ENCODE measurements around the gene RHEB.

- no peak for TF ChIP-seq CTCF (IDR thresholded peaks at IDR 0.05; ENCODE audit: low read depth, low read length)
- TF ChIP-seq POLR2A (IDR thresholded peaks at IDR 0.05; ENCODE audit: extremely low read depth, insufficient read length), result no peak
- TF ChIP-seq MAX (IDR thresholded peaks at IDR 0.05; ENCODE audit: low read depth, low read length), result no peak
These were observed 64.7 kb downstream of the RHEB start for GRCh38 chr7:151454932-151455530.

Data from NB4 (cell line).